Duodenal mucosa (tissue), 2 donors: ENCODE data around the gene PEX11B.
"Not testable (repeated sequence)": the region's sequence is repeated elsewhere in the genome, so short reads cannot be mapped to it uniquely, and the experiment has no call there.

Experiments
- H3K27ac ChIP-seq: one replicate; pipeline ENCODE4 v1.7.0; 2013; ENCODE audit warnings: low read depth, low read length
- H3K27me3 ChIP-seq, 2 donors: one replicate each; pipeline ENCODE4 v1.7.0; 2013; ENCODE audit warnings: low read length in 2 of 2, control low read depth in 1 of 2; ENCODE audit not compliant: insufficient read depth in 2 of 2, control insufficient read depth in 1 of 2
- H3K36me3 ChIP-seq, 2 donors: one replicate each; pipeline ENCODE4 v1.7.0; 2013; ENCODE audit warnings: low read length in 2 of 2, control low read depth in 1 of 2; ENCODE audit not compliant: insufficient read depth in 2 of 2, control insufficient read depth in 1 of 2
- H3K4me1 ChIP-seq, 2 donors: one replicate each; pipeline ENCODE4 v1.7.0; 2013; ENCODE audit warnings: low read length in 2 of 2, control low read depth in 1 of 2; ENCODE audit not compliant: insufficient read depth in 2 of 2, control insufficient read depth in 1 of 2
- H3K4me3 ChIP-seq, 2 donors: one replicate each; pipeline ENCODE4 v1.7.0; 2013; ENCODE audit warnings: low read length in 2 of 2, low read depth in 1 of 2
- H3K9ac ChIP-seq, 2 donors: one replicate each; pipeline ENCODE4 v1.7.0; 2013; ENCODE audit warnings: low read length in 2 of 2, low read depth in 1 of 2
- H3K9me3 ChIP-seq, 2 donors: one replicate each; pipeline ENCODE4 v1.7.0; 2013; ENCODE audit warnings: low read length in 2 of 2, control low read depth in 1 of 2; ENCODE audit not compliant: control insufficient read depth in 1 of 2

Gene PEX11B

DNA sequence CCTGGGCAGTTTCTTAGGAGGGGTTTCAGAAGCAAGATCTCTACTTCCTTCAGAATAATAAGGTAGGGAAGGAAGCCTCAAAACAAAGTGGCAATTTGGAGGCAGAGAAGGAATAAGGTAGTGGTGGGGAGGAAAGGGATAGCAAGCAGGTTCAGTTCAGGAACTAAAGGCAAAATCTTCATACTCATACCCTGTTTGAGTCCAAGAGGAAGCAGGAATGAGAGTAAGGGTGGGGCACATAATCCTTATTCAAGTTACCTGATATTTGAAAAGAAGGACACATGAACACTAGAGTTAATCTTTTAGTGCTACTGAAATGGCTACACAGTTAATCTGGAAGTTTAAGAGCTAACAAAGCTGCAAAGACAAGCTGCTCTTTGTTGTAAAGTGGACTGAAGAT lies 17.2 kb upstream of the PEX11B start:
- no peak overlapping the region for H3K27ac ChIP-seq
- H3K27me3 ChIP-seq: no peaks in the 10 kb centered on the region
- peaks cover 6 to 11% of the 10 kb centered on the region in 2 donors for H3K4me1 ChIP-seq
- H3K36me3 ChIP-seq: peaks cover 5 to 7% of the 10 kb centered on the region in 2 donors
- no peak overlapping the region for H3K4me3 ChIP-seq
- no peaks in the 10 kb centered on the region for H3K9me3 ChIP-seq
- no peak overlapping the region for H3K9ac ChIP-seq

DNA sequence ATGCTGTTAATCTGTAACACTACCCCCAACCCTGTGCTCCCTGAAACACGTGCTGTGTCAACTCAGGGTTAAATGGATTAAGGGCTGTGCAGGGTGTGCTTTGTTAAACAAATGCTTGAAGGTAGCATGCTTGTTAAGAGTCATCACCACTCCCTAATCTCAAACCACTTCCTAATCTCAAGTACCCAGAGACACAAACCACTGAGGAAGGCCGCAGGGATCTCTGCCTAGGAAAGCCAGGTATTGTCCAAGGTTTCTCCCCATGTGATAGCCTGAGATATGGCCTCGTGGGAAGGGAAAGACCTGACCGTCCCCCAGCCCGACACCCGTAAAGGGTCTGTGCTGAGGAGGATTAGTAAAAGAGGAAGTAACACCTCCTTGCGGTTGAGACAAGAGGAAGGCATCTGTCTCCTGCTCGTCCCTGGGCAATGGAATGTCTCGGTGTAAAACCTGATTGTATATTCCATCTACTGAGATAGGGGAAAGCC lies 14.0 kb upstream of the PEX11B start:
- not testable (repeated sequence) for H3K4me3 ChIP-seq, H3K36me3 ChIP-seq, H3K9ac ChIP-seq, H3K27ac ChIP-seq, H3K27me3 ChIP-seq, H3K9me3 ChIP-seq
- peaks cover 11 to 12% of the 10 kb centered on the region in 2 donors for H3K4me1 ChIP-seq

DNA sequence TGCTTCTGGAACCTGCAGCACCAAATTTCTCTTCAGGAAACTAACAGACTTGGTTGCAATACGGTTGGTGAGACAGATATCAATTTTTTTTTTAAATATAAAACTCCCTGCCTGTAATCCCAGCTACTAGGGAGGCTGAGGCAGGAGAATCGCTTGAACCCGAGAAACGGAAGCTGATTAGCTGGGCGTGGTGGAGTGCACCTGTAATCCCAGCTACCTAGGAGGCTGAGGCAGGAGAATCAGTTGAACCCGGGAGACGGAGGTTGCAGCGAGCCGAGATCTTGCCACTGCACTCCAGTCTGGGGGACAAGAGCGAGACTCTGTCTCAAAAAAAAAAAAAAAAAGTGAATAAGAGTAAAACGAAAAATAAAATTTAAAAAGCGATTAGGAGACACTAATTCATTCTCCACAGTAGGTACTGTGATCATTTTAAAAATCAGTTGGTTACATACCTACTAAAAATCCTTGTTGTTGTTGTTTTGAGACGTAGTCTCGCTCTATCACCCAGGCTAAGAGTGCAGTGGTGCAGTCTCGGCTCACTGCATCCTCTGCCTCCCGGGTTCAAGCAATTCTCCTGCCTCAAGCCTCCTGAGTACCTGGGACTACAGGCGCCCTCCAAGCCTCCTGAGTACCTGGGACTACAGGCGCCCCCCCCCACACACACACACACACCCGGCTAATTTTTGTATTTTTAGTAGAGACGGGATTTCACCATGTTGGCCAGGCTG lies 9.6 kb upstream of the PEX11B start:
- Histone ChIP-seq H3K27ac (peak overlapping the region; percentile 68), H3K9me3 (no peaks in the 10 kb centered on the region), H3K4me3 (peak overlapping the region; percentile 75 to 92), H3K36me3 (peaks cover 0 to 8% of the 10 kb centered on the region in 2 donors), H3K4me1 (peaks cover 6 to 14% of the 10 kb centered on the region in 2 donors), H3K9ac (peak overlapping the region; percentile 71 to 88), H3K27me3 (no peaks in the 10 kb centered on the region)

DNA sequence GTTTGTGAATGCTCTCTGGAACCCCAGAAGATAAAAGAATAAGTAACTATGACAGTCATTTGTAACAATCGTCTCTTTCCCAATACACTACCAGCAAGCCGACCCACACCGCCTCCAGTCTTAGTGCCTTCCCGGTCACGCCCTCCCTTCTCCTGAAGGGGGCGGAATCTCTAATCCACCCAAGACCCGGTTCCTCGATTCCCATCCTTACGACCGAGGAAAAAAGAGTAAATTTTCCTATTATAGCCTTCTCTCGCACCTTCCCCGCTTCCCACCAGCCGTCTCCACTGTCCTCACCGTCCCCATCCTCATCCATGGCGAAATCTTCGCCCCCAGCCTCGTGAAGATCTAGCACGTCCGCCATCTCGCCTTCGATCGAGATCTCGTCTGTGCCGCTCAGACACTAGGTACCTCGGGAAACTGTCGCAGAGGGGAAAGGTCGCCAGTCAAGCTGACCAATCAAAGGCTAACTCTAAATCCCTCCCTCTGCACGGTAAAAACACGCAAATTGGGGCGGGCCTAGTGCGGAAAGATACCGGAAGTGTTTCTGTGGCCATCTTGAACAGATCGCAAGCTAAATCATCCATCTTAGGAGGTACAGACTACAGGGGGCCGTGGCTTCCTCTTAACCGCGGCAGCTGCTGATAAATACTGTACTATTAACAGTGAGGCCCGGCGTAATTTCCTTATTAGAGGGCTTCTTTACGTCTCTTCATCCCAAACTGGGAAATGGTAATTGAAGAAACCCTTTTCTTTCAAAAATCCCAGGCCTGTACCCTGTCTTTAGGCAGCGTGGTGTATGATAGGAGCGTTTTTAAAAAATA lies 8.8 kb upstream of the PEX11B start, which contains the start of gene RBM8A:
RBM8A (minus strand) TSS at position 422 of the 824 bp plus-strand sequence; CDS start at position 364, 58 bp downstream.
- Histone ChIP-seq H3K27ac (peak within 1 kb of the TSS; percentile 81), H3K4me1 (peaks cover 6 to 14% of the 10 kb centered on the region in 2 donors), H3K9me3 (no peaks in the 10 kb centered on the region)

DNA sequence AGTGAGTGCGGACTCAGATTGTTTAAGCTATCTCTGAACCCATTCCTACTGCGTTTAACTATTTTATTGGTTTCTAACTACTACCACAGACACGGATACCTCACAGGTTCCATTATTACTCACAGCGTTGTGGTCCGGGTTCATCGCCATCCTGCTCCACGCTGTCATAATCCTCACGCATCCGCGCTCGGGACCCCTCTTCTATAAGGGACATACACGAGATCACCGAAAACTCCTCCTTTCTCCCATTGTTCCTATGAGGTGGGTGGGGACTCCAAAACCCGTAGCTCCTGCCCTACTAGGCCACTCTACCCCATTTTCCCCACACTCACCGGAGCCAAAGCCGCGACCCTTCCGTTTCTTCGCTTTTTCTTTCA lies 8.2 kb upstream of the PEX11B start:
- peak overlapping the region; percentile 71 to 88 for H3K9ac ChIP-seq
- peaks cover 0 to 8% of the 10 kb centered on the region in 2 donors for H3K36me3 ChIP-seq
- peak overlapping the region; percentile 75 to 92 for H3K4me3 ChIP-seq
- peak overlapping the region; percentile 81 for H3K27ac ChIP-seq
- no peaks in the 10 kb centered on the region for H3K27me3 ChIP-seq
- peaks cover 6 to 14% of the 10 kb centered on the region in 2 donors for H3K4me1 ChIP-seq
- no peaks in the 10 kb centered on the region for H3K9me3 ChIP-seq

More for the DNA sequence above, 8.8 kb upstream of the PEX11B start, which contains the start of gene RBM8A:
- peak within 1 kb of the TSS; percentile 75 to 92 for H3K4me3 ChIP-seq
- no peaks in the 10 kb centered on the region for H3K27me3 ChIP-seq
- peak within 1 kb of the TSS; percentile 71 to 88 for H3K9ac ChIP-seq
- peaks cover 0 to 8% of the 10 kb centered on the region in 2 donors for H3K36me3 ChIP-seq

DNA sequence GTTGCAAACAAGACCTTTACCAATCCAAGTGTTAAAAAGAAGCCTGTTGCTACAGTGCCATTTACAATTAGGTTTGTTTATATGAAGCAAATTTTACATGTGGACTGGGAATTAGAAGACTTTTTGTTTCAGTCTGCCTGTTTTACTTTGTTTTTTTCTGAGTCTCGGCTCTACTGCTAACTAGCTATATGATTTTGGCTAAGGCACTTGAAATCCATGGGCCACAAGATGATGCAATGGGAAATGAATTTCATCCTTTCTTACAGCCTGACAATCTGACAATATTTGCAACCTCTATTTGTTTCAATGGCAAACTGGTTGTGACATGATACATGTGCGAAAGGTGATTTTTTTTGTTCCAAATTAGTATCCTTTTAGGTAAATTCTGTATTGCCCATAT lies 3.7 kb upstream of the PEX11B start:
- H3K27me3 ChIP-seq: no peaks in the 10 kb centered on the region
- no peak overlapping the region for H3K4me3 ChIP-seq
- H3K27ac ChIP-seq: no peak overlapping the region
- H3K9ac ChIP-seq: no peak overlapping the region
- no peaks in the 10 kb centered on the region for H3K9me3 ChIP-seq
- H3K4me1 ChIP-seq: peaks cover 14 to 27% of the 10 kb centered on the region in 2 donors
- peaks cover 0 to 8% of the 10 kb centered on the region in 2 donors for H3K36me3 ChIP-seq

DNA sequence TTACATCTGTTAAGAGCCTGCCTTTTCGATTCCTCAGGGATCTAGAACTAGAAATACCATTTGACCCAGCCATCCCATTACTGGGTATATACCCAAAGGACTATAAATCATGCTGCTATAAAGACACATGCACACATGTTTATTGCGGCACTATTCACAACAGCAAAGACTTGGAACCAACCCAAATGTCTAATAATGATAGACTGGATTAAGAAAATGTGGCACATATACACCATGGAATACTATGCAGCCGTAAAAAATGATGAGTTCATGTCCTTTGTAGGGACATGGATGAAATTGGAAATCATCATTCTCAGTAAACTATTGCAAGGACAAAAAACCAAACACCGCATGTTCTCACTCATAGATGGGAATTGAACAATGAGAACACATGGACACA lies 1.8 kb upstream of the PEX11B start:
- H3K4me1 ChIP-seq: peaks cover 12 to 19% of the 10 kb centered on the region in 2 donors
- not testable (repeated sequence) for H3K4me3 ChIP-seq

DNA sequence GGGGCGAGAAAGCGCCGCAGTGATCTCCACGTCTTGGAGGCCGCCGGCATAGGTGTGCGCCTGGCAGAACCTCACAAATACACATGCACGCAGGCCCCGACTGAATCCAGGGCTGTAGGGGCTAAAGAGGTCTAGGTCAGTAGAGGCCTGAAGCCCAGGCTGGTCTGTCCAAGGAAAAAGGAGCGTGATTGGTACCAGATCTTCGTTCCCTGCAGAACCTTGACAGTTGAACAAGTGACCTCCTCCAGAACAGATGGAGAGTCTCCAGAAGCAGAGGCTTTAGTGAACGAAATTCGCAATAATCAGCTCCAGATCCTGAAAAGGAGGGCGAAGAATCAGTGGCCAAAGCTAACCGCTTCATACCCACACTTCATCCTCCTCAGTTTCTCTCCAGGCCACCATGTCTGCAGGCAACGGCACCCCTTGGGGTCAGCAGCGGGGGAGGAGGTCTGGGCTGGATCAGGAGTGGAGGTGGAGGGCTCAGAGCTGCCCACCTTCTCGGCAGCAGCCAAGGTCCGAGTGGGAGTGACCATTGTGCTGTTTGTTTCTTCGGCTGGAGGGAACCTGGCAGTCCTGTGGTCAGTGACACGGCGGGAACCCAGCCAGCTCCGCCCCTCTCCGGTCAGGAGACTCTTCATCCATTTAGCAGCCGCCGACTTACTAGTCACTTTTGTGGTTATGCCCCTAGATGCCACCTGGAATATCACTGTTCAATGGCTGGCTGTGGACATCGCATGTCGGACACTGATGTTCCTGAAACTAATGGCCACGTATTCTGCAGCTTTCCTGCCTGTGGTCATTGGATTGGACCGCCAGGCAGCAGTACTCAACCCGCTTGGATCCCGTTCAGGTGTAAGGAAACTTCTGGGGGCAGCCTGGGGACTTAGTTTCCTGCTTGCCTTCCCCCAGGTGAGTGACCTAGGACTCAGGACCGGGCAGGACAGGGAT lies 749 bp upstream of the PEX11B start:
- peak overlapping the region; percentile 96 to 98 for H3K9ac ChIP-seq
- H3K4me1 ChIP-seq: peaks cover 12 to 19% of the 10 kb centered on the region in 2 donors
- peaks cover 6 to 13% of the 10 kb centered on the region in 2 donors for H3K36me3 ChIP-seq
- no peaks in the 10 kb centered on the region for H3K27me3 ChIP-seq
- H3K9me3 ChIP-seq: no peaks in the 10 kb centered on the region
- peak overlapping the region; percentile 85 for H3K27ac ChIP-seq
- H3K4me3 ChIP-seq: peak overlapping the region; percentile 98 to 100

More for the DNA sequence above, 1.8 kb upstream of the PEX11B start:
- H3K9ac ChIP-seq, H3K36me3 ChIP-seq, H3K27ac ChIP-seq, H3K27me3 ChIP-seq, H3K9me3 ChIP-seq: not testable (repeated sequence)

DNA sequence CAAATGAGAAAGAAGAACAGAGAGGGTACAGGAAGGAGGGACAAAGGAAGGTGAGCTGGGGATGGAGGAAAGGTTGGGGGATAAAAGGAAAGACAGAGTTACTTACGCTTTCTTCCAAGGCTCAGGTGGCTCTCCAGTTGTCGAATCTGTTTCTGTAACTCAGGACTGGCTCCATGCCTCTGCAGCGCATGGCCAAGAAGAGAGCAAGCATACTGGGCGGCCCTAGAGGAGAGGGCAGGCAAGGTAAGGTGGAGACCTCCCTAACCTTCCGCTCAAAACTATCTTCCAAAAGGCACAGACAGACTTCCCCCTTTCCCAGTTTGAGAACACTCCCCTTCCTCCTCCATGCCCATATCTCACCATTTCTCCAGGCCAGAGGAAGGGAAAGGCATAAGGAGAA lies 922 bp downstream of the PEX11B start:
- H3K4me1 ChIP-seq: peaks cover 12 to 19% of the 10 kb centered on the region in 2 donors
- H3K4me3 ChIP-seq: peak overlapping the region; percentile 98 to 100
- H3K9ac ChIP-seq: peak overlapping the region; percentile 96 to 98
- H3K27me3 ChIP-seq: no peaks in the 10 kb centered on the region
- H3K9me3 ChIP-seq: no peaks in the 10 kb centered on the region
- H3K27ac ChIP-seq: no peak overlapping the region
- peaks cover 6 to 18% of the 10 kb centered on the region in 2 donors for H3K36me3 ChIP-seq
